OCI-LY3 (cell line): Measurements from ENCODE around the gene PDE4C.

Source experiments
- EZH2phosphoT487 ChIP-seq: fragments of 200-600 bp; shearing (Covaris generic); IDR thresholded peaks from 2 replicates; pipeline ENCODE4 v1.6.1; 2018; ENCODE audit warnings: antibody characterized with exemption, mixed run types, low read depth
- TF ChIP-seq, protein P1 (sequence below): fragments of 200-600, 300-600 bp; sonication (generic); IDR thresholded peaks from 2 replicates; pipeline ENCODE4 v1.5.1; 2014; ENCODE audit warnings: antibody characterized with exemption, low read length, low read depth

DNA sequence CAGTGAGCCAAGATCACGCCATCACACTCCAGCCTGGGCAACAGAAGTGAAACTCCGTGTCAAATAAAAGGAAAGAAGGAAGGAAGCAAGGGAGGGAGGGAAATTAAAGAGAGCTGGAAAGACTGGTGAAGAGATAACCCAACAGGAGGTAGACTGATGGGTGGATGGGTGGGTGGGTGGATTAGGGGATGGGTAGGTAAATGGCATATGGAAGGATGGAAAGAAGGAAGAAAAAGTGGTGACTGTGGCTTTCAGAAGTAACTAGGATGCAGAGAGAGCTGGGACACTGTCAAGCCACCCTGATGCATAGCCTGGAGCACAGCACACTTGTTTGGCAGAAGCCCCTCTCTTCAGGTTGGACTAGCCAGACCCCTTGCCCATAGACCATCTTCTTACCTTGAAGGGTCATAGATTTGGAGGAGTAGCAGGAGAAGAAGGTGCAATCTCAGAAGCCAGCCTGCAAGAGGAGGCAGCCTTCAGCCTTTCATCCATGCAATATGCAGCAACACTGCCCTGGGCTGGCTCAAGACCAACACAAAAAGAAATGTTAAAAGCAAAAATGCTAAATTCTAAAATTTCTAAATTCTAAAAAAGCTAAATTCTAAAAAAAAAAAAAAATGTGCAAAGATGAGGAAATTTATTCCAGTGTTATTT is 43.0 kb upstream of the PDE4C start:
- TF ChIP-seq, protein P1, sequence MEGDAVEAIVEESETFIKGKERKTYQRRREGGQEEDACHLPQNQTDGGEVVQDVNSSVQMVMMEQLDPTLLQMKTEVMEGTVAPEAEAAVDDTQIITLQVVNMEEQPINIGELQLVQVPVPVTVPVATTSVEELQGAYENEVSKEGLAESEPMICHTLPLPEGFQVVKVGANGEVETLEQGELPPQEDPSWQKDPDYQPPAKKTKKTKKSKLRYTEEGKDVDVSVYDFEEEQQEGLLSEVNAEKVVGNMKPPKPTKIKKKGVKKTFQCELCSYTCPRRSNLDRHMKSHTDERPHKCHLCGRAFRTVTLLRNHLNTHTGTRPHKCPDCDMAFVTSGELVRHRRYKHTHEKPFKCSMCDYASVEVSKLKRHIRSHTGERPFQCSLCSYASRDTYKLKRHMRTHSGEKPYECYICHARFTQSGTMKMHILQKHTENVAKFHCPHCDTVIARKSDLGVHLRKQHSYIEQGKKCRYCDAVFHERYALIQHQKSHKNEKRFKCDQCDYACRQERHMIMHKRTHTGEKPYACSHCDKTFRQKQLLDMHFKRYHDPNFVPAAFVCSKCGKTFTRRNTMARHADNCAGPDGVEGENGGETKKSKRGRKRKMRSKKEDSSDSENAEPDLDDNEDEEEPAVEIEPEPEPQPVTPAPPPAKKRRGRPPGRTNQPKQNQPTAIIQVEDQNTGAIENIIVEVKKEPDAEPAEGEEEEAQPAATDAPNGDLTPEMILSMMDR: no peak
- TF ChIP-seq EZH2phosphoT487: no peak
